ENCODE results near the gene PACRG.

DNA sequence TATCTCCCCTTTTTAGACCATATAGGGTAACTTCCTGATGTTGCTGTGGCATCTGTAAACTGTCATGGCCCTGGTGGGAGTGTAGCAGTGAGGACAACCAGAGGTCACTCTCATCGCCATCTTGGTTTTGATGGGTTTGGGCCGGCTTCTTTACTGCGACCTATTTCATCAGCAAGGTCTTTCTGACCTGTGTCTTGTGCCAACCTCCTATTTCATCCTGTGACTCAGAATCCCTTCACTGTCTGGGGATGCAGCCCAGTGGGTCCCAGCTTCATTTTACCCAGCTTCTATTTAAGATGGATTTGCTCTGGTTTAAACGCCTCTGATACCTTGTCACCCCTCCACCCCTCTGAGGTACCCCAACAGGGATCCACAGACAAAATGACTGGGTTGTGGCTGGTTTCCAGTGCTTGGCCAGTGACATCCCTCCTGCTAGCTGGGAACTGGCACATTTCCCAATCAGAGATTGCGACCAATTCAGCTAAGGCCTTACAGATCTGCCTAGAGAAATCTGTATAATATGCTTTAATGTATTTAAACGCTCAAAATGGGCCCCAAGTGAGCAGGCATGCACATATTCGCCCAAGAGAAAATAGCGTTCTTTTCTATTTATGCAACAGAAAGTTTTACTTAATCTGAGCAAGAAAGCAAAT is 371.2 kb downstream of the PACRG start:
- TF ChIP-seq POLR2AphosphoS5 (IDR thresholded peaks at IDR 0.05; ENCODE audit: low read depth, low read length) (no peak), TAF1 (IDR thresholded peaks at IDR 0.05; ENCODE audit: borderline replicate concordance, insufficient read depth, low read length) (no peak)
